ENCODE data around the gene SLC46A2.

DNA sequence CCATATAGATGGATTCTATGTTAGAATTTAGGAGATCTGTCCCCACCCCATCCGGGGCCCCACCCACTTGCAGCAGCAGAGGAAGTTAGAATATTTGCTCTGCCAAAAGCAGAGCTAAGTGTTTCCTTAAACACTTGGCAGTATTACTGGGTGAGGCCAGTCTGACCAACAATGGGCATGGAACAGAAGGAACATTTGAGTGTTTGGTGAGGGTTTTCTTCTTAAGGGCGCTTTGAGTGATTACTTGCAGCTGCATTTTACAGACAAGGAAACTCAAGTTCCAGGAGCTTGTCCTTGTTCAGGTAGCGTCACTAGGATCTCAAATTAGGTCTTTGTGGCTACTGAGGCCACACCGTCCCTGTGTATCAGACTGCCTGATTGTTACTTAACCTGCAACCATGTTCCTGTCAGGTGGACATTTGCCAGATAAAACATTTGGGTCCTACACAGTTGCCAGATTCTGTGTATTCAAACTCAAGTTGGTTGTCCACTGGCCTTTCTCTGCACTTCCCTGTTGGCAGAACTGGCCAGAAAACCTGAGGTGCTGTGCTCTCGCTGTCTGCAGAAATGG lies 59.3 kb downstream of the SLC46A2 start:
- TF ChIP-seq CTCF (IDR thresholded peaks at IDR 0.05) (no peak), EP300 (IDR thresholded peaks at IDR 0.05) (no peak), POLR2A (IDR thresholded peaks at IDR 0.05) (no peak)
